ENCODE data around the gene IQCF6. TPM values are rescaled to one million over a fixed set of nuclear protein-coding genes. Genes with fewer than 3 reads are reported as not detected.

The IQCF6 gene
- total RNA-seq, 1 experiment from 2014 or later = not detected

DNA sequence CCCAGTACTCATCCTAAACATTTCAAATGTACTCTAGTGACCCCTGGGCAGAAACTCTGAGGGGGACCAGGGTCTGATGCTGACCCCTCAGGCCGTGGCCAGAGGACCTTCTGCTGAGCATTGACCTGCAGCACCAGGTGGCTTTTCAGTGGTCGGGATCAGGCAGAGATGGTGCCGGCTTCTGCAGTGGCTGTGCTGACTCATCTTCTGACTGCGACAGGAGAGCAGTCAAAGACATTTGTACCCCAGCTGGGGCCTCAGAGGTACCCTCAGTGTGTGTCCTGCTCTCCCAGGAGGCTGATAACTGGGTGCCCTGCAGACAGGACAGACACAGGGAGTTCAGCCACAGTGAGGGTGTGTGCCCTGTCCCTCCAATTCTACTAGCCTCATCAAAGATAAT lies 36.6 kb upstream of the IQCF6 start:
- BruUV-seq (replicated peaks) = no TSS peak
- H3K27me3 ChIP-seq (replicated peaks; ENCODE audit: insufficient read depth, low read depth, low read length, poor library complexity) = no peaks in the 10 kb centered on the region
- TF ChIP-seq, protein P1, sequence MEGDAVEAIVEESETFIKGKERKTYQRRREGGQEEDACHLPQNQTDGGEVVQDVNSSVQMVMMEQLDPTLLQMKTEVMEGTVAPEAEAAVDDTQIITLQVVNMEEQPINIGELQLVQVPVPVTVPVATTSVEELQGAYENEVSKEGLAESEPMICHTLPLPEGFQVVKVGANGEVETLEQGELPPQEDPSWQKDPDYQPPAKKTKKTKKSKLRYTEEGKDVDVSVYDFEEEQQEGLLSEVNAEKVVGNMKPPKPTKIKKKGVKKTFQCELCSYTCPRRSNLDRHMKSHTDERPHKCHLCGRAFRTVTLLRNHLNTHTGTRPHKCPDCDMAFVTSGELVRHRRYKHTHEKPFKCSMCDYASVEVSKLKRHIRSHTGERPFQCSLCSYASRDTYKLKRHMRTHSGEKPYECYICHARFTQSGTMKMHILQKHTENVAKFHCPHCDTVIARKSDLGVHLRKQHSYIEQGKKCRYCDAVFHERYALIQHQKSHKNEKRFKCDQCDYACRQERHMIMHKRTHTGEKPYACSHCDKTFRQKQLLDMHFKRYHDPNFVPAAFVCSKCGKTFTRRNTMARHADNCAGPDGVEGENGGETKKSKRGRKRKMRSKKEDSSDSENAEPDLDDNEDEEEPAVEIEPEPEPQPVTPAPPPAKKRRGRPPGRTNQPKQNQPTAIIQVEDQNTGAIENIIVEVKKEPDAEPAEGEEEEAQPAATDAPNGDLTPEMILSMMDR (conservative IDR thresholded peaks at IDR 0.05; ENCODE audit: low read depth, low read length) = no peak
- TF ChIP-seq EZH2 (IDR thresholded peaks at IDR 0.05; ENCODE audit: borderline replicate concordance, low read depth, low read length, poor library complexity, severe bottlenecking) = no peak
- no peaks in the 10 kb centered on the region for H3K4me1 ChIP-seq (ENCODE audit: insufficient read depth, low read length, poor library complexity, severe bottlenecking)
- no peak for DNase-seq (ENCODE audit: low spot score)
- POLR2A ChIA-PET (ENCODE audit: low non-redundant PET) = no interaction called here
- H3K9me3 ChIP-seq (ENCODE audit: low read depth, low read length, poor library complexity, severe bottlenecking) = no peaks in the 10 kb centered on the region
- no peak overlapping the region for H3K27ac ChIP-seq (ENCODE audit: low read depth, low read length, poor library complexity, severe bottlenecking)
- CTCF ChIA-PET = no interaction called here
- H3K36me3 ChIP-seq (ENCODE audit: insufficient read depth, low read length, poor library complexity, severe bottlenecking) = no peaks in the 10 kb centered on the region
- H3K4me3 ChIP-seq (ENCODE audit: low read depth, low read length, poor library complexity, severe bottlenecking) = no peak overlapping the region
- intact Hi-C loops (cut with micrococcal nuclease; ENCODE audit: unreplicated experiment) = no loop called here

DNA sequence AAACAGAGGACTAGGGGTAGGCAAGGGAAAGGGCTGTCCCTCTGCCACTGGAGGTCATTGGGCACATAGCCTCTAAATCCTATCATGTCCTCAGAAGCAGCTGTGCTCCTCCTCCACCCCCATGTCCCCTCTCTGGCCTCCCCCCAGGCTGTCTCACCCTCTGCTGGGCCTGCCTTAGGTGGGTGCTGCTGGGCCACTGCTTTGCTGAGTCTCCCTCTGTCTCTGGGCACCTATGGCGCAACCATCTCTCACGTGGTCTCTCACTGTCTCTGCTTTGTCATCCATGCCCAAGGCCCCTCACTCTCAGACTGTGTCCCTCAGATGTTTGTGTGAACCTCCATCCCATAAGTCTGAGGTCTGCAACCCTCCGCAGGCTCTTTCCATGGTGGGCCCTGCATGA lies 35.0 kb upstream of the IQCF6 start:
- Histone ChIP-seq H3K4me3 (ENCODE audit: low read depth, low read length, poor library complexity, severe bottlenecking) (no peak overlapping the region), H3K9me3 (ENCODE audit: low read depth, low read length, poor library complexity, severe bottlenecking) (no peaks in the 10 kb centered on the region), H3K4me1 (ENCODE audit: insufficient read depth, low read length, poor library complexity, severe bottlenecking) (no peaks in the 10 kb centered on the region), H3K27ac (ENCODE audit: low read depth, low read length, poor library complexity, severe bottlenecking) (no peak overlapping the region), H3K27me3 (replicated peaks; ENCODE audit: insufficient read depth, low read depth, low read length, poor library complexity) (no peaks in the 10 kb centered on the region), H3K36me3 (ENCODE audit: insufficient read depth, low read length, poor library complexity, severe bottlenecking) (no peaks in the 10 kb centered on the region)
- no peak for DNase-seq (ENCODE audit: low spot score)
- CTCF ChIA-PET = no interaction called here
- POLR2A ChIA-PET (ENCODE audit: low non-redundant PET) = no interaction called here
- BruUV-seq (replicated peaks) = no TSS peak
- no peak for TF ChIP-seq EZH2 (IDR thresholded peaks at IDR 0.05; ENCODE audit: borderline replicate concordance, low read depth, low read length, poor library complexity, severe bottlenecking)
- TF ChIP-seq, protein P1 (conservative IDR thresholded peaks at IDR 0.05; ENCODE audit: low read depth, low read length) = no peak
- intact Hi-C loops (cut with micrococcal nuclease; ENCODE audit: unreplicated experiment) = no loop called here

DNA sequence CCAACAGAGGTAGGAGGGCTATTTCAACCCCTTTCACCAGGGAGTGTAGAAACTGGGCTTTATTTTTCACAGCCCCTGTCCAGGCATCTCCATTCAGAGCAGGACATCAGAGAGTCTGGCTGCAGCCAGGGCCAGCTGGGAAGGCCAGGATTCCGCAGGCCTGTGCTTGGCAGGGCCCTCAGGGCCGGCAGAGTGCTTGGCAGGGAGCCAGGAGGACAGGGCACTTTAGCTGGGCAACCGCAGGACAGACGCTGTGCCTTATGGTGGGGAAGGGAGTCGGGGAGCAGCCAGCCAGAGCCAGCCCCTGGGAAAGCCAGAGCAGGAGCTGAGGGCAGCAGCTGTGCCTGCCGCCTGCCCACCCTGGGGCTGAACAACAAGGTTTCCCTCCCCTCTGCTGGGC lies 34.5 kb upstream of the IQCF6 start:
- no peaks in the 10 kb centered on the region for H3K36me3 ChIP-seq (ENCODE audit: insufficient read depth, low read length, poor library complexity, severe bottlenecking)
- intact Hi-C loops (cut with micrococcal nuclease; ENCODE audit: unreplicated experiment) = no loop called here
- H3K4me1 ChIP-seq (ENCODE audit: insufficient read depth, low read length, poor library complexity, severe bottlenecking) = no peaks in the 10 kb centered on the region
- BruUV-seq (replicated peaks) = no TSS peak
- no peak for DNase-seq (ENCODE audit: low spot score)
- no peak for TF ChIP-seq EZH2 (IDR thresholded peaks at IDR 0.05; ENCODE audit: borderline replicate concordance, low read depth, low read length, poor library complexity, severe bottlenecking)
- TF ChIP-seq, protein P1 (conservative IDR thresholded peaks at IDR 0.05; ENCODE audit: low read depth, low read length) = no peak
- H3K27ac ChIP-seq (ENCODE audit: low read depth, low read length, poor library complexity, severe bottlenecking) = no peak overlapping the region
- no peak overlapping the region for H3K4me3 ChIP-seq (ENCODE audit: low read depth, low read length, poor library complexity, severe bottlenecking)
- H3K9me3 ChIP-seq (ENCODE audit: low read depth, low read length, poor library complexity, severe bottlenecking) = no peaks in the 10 kb centered on the region
- POLR2A ChIA-PET (ENCODE audit: low non-redundant PET) = no interaction called here
- H3K27me3 ChIP-seq (replicated peaks; ENCODE audit: insufficient read depth, low read depth, low read length, poor library complexity) = no peaks in the 10 kb centered on the region
- CTCF ChIA-PET = no interaction called here
